Liver (tissue), 9 donors: ENCODE results near the gene EGF. TPM values are rescaled to one million over a fixed set of nuclear protein-coding genes. Genes with fewer than 3 reads are reported as not detected.

ENCODE experiments used
- DNase-seq: peaks from one replicate; pipeline ENCODE4 v3.0.0-alpha.2; 2017; ENCODE audit warnings: low spot score
- H3K27ac ChIP-seq, 2 donors: one replicate each; pipeline ENCODE4 v1.7.0; 2013; ENCODE audit warnings: inconsistent platforms in 2 of 2, low read length in 2 of 2, control low read depth in 1 of 2, low read depth in 1 of 2, mild to moderate bottlenecking in 1 of 2
- H3K27me3 ChIP-seq, 4 donors: one replicate each; pipeline versions ENCODE4 v1.6.1 to v1.7.0; 2013; ENCODE audit warnings: low read length in 3 of 4, inconsistent platforms in 1 of 4, mild to moderate bottlenecking in 1 of 4, moderate library complexity in 1 of 4; ENCODE audit not compliant: control insufficient read depth in 4 of 4, insufficient read depth in 4 of 4
- H3K36me3 ChIP-seq, 4 donors: one replicate each; pipeline versions ENCODE4 v1.6.1 to v1.7.0; 2013; ENCODE audit warnings: low read length in 3 of 4, mild to moderate bottlenecking in 3 of 4, low read depth in 1 of 4, moderate library complexity in 1 of 4; ENCODE audit not compliant: control insufficient read depth in 4 of 4, insufficient read depth in 3 of 4
- H3K4me1 ChIP-seq, 4 donors: one replicate each; pipeline versions ENCODE4 v1.6.1 to v1.7.0; 2013; ENCODE audit warnings: low read length in 3 of 4, mild to moderate bottlenecking in 3 of 4, moderate library complexity in 1 of 4; ENCODE audit not compliant: control insufficient read depth in 4 of 4, insufficient read depth in 4 of 4
- H3K4me3 ChIP-seq, 3 donors: one replicate each; pipeline versions ENCODE4 v1.6.1 to v1.7.0; 2013; ENCODE audit warnings: low read length in 3 of 3, control low read depth in 1 of 3, low read depth in 1 of 3, mild to moderate bottlenecking in 1 of 3
- H3K9ac ChIP-seq, 2 donors: one replicate each; pipeline ENCODE4 v1.7.0; 2013; ENCODE audit warnings: low read length in 2 of 2, mild to moderate bottlenecking in 2 of 2, moderate library complexity in 2 of 2, control low read depth in 1 of 2, low read depth in 1 of 2
- H3K9me3 ChIP-seq, 4 donors: one replicate each; pipeline versions ENCODE4 v1.6.1 to v1.7.0; 2013; ENCODE audit warnings: low read length in 3 of 4; ENCODE audit not compliant: control insufficient read depth in 4 of 4
- EGR1 ChIP-seq, 2 donors: IDR thresholded peaks; 2 replicates each; pipeline ENCODE4 v1.6.1; 2016 to 2018; ENCODE audit warnings: antibody characterized with exemption in 2 of 2, low read depth in 2 of 2
- FOXA1 ChIP-seq: IDR thresholded peaks from 2 replicates; pipeline ENCODE4 v1.6.1; 2016; ENCODE audit warnings: antibody characterized with exemption
- FOXA2 ChIP-seq: IDR thresholded peaks from 2 replicates; pipeline ENCODE4 v1.6.1; 2016; ENCODE audit warnings: antibody characterized with exemption
- GABPA ChIP-seq, 2 donors: IDR thresholded peaks in 1 of 2; conservative IDR thresholded peaks in 1 of 2; 2 replicates each; pipeline ENCODE4 v1.6.1; 2016; ENCODE audit warnings: antibody characterized with exemption in 2 of 2, mild to moderate bottlenecking in 1 of 2, moderate library complexity in 1 of 2
- HNF4A ChIP-seq, 2 donors: conservative IDR thresholded peaks; 2 replicates each; pipeline ENCODE4 v1.6.1; 2016; ENCODE audit warnings: antibody characterized with exemption in 2 of 2, mild to moderate bottlenecking in 2 of 2
- HNF4G ChIP-seq: IDR thresholded peaks from 2 replicates; pipeline ENCODE4 v1.6.1; 2016; ENCODE audit warnings: antibody characterized with exemption
- JUND ChIP-seq, 2 donors: IDR thresholded peaks; 2 replicates each; pipeline ENCODE4 v1.6.1; 2016; ENCODE audit warnings: antibody characterized with exemption in 2 of 2
- NR2F2 ChIP-seq: IDR thresholded peaks from 2 replicates; pipeline ENCODE4 v1.6.1; 2016; ENCODE audit warnings: antibody characterized with exemption
- RAD21 ChIP-seq, 2 donors: IDR thresholded peaks; 2 replicates each; pipeline ENCODE4 v1.6.1; 2016; ENCODE audit warnings: antibody characterized with exemption in 2 of 2, mild to moderate bottlenecking in 2 of 2
- REST ChIP-seq: IDR thresholded peaks from 2 replicates; pipeline ENCODE4 v1.6.1; 2016; ENCODE audit warnings: antibody characterized with exemption, mild to moderate bottlenecking
- RXRA ChIP-seq, 2 donors: IDR thresholded peaks; 2 replicates each; pipeline ENCODE4 v1.6.1; 2017 to 2018; ENCODE audit warnings: antibody characterized with exemption in 2 of 2, mild to moderate bottlenecking in 1 of 2
- SP1 ChIP-seq: IDR thresholded peaks from 2 replicates; pipeline ENCODE4 v1.6.1; 2018; ENCODE audit warnings: antibody characterized with exemption, mild to moderate bottlenecking
- TAF1 ChIP-seq: conservative IDR thresholded peaks from 2 replicates; pipeline ENCODE4 v1.6.1; 2016; ENCODE audit warnings: antibody characterized with exemption, mild to moderate bottlenecking
- YY1 ChIP-seq: IDR thresholded peaks from 2 replicates; pipeline ENCODE4 v1.6.1; 2016; ENCODE audit warnings: antibody characterized with exemption, mild to moderate bottlenecking
- WGBS: extraction: QIAGEN DNeasy Blood & Tissue Kit; methylation state at CpG from one replicate; pipeline ENCODE4 v1.1.7; 2013; 5-methylcytosine and 5-hydroxymethylcytosine counted together
- polyA plus RNA-seq, 2 donors: library from polyadenylated mRNA; stranded (reverse) in 1 of 2; unstranded in 1 of 2; fragments of 200-250 nt in 1 of 2; fragments of >200 nt in 1 of 2; fragmentation: Nextera tagmentation in 1 of 2; extraction: Ambion mirVana in 1 of 2; gene quantifications; one replicate each; pipeline versions ENCODE4 v1.2.1 to v1.2.3, GENCODE V29; 2013 to 2015
- total RNA-seq, 2 donors: library from RNA; depleted of rRNA; stranded (reverse); fragments of >200 nt; gene quantifications; one replicate each; pipeline ENCODE4 v1.2.3, GENCODE V29; 2014
- TF ChIP-seq, protein P1 (sequence below): IDR thresholded peaks from 2 replicates; pipeline ENCODE4 v1.6.1; 2016; ENCODE audit warnings: antibody characterized with exemption
- TF ChIP-seq, protein P2 (sequence below): fragments of 150-350 bp; IDR thresholded peaks from 2 replicates; pipeline ENCODE4 v1.5.1; 2017; ENCODE audit warnings: improper control_type of control experiment, low read depth, low read length; ENCODE audit not compliant: missing input control
- TF ChIP-seq, protein P3 (sequence below): IDR thresholded peaks from 2 replicates; pipeline ENCODE4 v1.6.1; 2016; ENCODE audit warnings: antibody characterized with exemption
- TF ChIP-seq, protein P4 (sequence below): IDR thresholded peaks from 2 replicates; pipeline ENCODE4 v1.6.1; 2016; ENCODE audit warnings: antibody characterized with exemption
- donor health status: healthy.
- donor health status: healthy.
- donor health status: healthy.
- donor health status: healthy.
- donor health status: healthy.

The EGF gene
- total and polyA plus RNA-seq, 4 donors: 0.65 TPM; not detected in 3

GRCh38 chr4:109979920-109980717 is 67.4 kb downstream of the EGF start:
- WGBS: 90% methylated on average over 5 of the region's 5 CpGs
- H3K9ac ChIP-seq: no peak overlapping the region
- TF ChIP-seq REST (no peak), TAF1 (no peak), RAD21 (IDR thresholded peaks at IDR 0.05) (no peak), GABPA (IDR thresholded peaks at IDR 0.05 in 1 of 2, conservative IDR thresholded peaks at IDR 0.05 in 1 of 2) (no peak), FOXA1 (no peak), YY1 (no peak), EGR1 (IDR thresholded peaks at IDR 0.05; ENCODE audit: low read depth in 2 of 2) (no peak), RXRA (IDR thresholded peaks at IDR 0.05) (no peak), HNF4G (no peak), SP1 (no peak), NR2F2 (no peak), JUND (IDR thresholded peaks at IDR 0.05) (no peak), HNF4A (conservative IDR thresholded peaks at IDR 0.05) (no peak), FOXA2 (no peak)
- TF ChIP-seq, protein P1, sequence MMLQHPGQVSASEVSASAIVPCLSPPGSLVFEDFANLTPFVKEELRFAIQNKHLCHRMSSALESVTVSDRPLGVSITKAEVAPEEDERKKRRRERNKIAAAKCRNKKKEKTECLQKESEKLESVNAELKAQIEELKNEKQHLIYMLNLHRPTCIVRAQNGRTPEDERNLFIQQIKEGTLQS: no peak
- TF ChIP-seq, protein P2, sequence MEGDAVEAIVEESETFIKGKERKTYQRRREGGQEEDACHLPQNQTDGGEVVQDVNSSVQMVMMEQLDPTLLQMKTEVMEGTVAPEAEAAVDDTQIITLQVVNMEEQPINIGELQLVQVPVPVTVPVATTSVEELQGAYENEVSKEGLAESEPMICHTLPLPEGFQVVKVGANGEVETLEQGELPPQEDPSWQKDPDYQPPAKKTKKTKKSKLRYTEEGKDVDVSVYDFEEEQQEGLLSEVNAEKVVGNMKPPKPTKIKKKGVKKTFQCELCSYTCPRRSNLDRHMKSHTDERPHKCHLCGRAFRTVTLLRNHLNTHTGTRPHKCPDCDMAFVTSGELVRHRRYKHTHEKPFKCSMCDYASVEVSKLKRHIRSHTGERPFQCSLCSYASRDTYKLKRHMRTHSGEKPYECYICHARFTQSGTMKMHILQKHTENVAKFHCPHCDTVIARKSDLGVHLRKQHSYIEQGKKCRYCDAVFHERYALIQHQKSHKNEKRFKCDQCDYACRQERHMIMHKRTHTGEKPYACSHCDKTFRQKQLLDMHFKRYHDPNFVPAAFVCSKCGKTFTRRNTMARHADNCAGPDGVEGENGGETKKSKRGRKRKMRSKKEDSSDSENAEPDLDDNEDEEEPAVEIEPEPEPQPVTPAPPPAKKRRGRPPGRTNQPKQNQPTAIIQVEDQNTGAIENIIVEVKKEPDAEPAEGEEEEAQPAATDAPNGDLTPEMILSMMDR: no peak
- TF ChIP-seq, protein P3, sequence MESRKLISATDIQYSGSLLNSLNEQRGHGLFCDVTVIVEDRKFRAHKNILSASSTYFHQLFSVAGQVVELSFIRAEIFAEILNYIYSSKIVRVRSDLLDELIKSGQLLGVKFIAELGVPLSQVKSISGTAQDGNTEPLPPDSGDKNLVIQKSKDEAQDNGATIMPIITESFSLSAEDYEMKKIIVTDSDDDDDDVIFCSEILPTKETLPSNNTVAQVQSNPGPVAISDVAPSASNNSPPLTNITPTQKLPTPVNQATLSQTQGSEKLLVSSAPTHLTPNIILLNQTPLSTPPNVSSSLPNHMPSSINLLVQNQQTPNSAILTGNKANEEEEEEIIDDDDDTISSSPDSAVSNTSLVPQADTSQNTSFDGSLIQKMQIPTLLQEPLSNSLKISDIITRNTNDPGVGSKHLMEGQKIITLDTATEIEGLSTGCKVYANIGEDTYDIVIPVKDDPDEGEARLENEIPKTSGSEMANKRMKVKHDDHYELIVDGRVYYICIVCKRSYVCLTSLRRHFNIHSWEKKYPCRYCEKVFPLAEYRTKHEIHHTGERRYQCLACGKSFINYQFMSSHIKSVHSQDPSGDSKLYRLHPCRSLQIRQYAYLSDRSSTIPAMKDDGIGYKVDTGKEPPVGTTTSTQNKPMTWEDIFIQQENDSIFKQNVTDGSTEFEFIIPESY: no peak
- TF ChIP-seq, protein P4, sequence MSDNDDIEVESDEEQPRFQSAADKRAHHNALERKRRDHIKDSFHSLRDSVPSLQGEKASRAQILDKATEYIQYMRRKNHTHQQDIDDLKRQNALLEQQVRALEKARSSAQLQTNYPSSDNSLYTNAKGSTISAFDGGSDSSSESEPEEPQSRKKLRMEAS: no peak
- no peaks in the 10 kb centered on the region for H3K36me3 ChIP-seq
- H3K9me3 ChIP-seq: no peaks in the 10 kb centered on the region
- no peak overlapping the region for H3K27ac ChIP-seq
- DNase-seq: no peak
- no peaks in the 10 kb centered on the region for H3K4me1 ChIP-seq
- H3K27me3 ChIP-seq: no peaks in the 10 kb centered on the region
- H3K4me3 ChIP-seq: no peak overlapping the region
